NCI-H2196 (cell line): ENCODE data around the gene ZNHIT2.
"Not testable (repeated sequence)": the region's sequence is repeated elsewhere in the genome, so short reads cannot be mapped to it uniquely, and the experiment has no call there.

Experiments
- DNase-seq: peaks from one replicate; lab custom pipeline; 2025; ENCODE audit not compliant: unreplicated experiment; lab: John Stamatoyannopoulos, UW

Gene ZNHIT2

GRCh38 chr11:65120831-65121230 is 3.3 kb upstream of the ZNHIT2 start:
- no peak for DNase-seq

DNA sequence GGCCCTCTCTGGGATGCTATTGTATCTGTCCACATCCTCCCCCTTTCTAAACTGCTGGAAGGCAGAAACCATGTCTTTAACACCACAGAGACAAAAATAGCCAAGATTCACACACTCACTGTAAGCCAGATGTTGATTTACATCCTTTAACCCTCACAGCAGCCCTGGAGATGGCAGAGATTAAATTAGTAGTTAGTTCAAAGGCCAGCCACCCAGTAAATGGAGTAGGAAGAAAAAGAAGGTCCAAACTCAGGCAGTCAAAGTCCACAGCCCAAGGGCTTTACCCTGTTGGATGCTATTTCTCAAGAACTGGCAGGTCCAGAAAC is 2.1 kb upstream of the ZNHIT2 start:
- DNase-seq = no peak

- DNase-seq = not testable (repeated sequence)
These were observed 1.6 kb upstream of the ZNHIT2 start for GRCh38 chr11:65118891-65119669.

DNA sequence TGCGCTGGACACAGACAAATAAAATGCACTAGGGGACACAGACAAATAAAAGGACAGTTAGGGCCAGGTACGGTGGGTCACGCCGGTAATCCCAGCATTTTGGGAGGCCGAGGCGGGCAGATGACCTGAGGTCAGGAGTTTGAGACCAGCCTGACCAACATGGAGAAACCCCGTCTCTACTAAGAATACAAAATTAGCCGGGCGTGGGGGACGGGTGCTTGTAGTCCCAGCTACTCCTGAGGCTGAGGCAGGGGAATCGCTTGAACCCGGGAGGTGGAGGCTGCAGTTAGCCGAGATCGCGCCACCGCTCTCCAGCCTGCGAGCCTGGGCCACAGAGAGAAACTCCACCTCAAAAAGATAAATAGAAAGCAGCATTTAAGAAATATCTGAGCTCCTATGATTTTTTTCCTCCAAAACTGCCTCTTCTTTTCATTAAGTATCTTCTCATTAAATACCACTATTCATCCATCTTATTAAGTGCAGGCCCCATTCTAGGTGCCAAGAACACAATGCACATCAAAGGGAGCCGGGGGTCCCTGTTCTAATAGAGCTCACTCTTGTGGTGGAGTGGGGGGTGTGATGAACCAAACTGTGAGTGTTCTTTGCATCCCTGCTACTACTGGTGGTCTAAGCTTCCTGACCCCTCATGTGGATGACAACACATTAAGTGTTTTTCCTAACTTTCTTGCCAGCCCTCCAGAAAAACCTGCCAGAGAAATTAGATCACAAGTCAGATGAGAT is 766 bp upstream of the ZNHIT2 start:
- DNase-seq = no peak

- DNase-seq = peak; percentile 38
These were observed 913 bp downstream of the ZNHIT2 start for GRCh38 chr11:65116370-65117205.

- no peak for DNase-seq
These were observed 2.0 kb downstream of the ZNHIT2 start for GRCh38 chr11:65115361-65116082.

DNA sequence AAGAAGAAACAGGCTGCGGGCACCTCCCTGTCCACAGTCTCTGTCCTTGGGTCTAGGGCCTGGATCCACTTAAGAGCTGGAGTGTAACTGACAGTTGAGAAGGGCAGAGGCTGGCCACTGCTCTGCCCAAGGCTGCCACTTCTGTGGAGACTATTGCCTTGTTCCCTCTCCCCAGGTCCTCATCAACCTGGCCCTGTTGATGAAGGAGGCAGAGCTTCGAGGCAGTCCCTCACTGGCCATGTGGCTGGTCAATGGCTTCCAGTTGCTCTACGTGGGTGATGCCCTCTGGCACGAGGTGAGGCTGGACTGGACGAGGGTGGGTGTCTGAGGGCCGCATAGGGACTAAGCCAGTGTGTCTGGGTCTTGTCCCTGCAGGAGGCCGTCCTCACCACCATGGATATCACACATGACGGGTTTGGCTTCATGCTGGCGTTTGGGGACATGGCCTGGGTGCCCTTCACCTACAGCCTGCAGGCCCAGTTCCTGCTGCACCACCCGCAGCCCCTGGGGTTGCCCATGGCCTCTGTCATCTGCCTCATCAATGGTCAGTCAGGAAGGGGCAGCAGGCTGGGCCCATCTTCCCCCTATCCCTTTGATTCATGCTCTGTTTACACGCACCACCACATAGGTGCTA is 2.8 kb downstream of the ZNHIT2 start:
- no peak for DNase-seq

DNA sequence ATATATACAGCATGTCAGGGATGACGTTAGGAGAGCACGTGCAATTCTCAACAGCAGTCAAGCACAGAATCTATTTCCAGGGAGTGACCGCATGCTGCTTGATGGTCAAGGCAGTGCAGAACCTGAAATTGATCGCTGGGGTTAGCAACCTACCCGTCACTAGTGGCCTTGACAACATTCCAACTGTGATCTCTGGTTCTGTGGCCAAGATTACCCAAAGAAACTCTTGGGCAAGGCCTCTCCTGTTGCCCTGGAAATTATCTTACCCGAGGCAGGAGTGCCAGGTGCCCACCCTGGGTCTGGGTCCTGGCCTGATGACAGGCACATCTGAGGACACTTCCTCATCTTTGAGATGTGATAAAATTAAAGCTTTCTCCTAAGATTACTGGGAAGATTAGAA is 3.7 kb downstream of the ZNHIT2 start:
- no peak for DNase-seq

DNA sequence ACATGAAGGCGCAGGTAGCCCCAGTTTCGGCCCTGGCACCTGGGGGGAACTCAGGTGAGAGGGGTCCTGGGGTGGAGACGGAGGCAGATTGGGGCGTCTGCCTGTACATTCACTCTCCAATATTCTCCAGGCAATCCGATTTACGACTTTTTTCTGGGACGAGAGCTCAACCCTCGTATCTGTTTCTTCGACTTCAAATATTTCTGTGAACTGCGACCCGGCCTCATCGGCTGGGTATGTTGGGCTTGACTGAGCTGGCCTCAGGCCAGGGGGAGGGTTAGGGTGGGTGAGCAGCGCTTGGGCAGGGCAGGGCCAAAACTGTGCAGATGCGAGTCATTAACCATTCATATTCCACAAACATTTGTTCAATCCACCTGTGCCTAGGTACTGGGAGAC is 4.1 kb downstream of the ZNHIT2 start:
- DNase-seq = no peak

DNA sequence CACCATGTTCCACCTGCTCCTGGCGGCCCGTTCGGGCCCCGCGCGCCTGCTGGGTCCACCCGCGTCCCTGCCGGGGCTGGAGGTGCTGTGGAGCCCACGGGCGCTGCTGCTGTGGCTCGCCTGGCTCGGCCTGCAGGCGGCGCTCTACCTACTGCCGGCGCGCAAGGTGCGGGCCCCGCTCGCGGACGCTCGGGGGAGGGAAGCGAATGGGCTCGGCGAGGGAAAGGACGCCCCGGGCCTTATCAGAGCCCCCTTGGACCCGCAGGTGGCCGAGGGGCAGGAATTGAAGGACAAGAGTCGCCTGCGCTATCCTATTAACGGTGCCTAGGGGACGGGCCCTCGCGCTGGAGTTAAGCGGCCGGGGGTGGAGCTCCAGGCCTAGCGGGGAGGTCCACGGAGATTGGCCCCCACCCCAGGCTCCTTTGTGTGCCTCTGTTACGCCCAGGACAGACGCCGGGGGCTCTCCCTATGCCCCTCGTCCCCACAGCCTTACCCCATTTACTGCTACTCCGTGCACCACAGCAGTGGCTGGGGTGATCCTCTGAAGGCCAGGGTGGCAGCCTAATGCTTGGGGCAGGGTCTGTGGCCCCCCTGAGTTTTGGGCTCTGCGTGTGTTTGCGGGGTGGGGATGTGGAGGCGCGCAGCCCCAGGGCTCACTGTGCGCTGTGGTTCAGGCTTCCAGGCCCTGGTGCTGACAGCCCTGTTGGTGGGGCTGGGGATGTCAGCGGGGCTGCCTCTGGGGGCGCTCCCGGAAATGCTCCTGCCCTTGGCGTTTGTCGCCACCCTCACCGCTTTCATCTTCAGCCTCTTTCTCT is 4.7 kb downstream of the ZNHIT2 start:
- DNase-seq = peak; percentile 69

GRCh38 chr11:65111744-65112545 is 5.6 kb downstream of the ZNHIT2 start, which contains the start of gene TM7SF2:
Gene TM7SF2, plus strand, starts transcription at chr11:65111872. Its CDS starts 144 bp downstream, at chr11:65112016.
- peak; percentile 97 for DNase-seq

- no peak for DNase-seq
These were observed 6.2 kb downstream of the ZNHIT2 start for GRCh38 chr11:65111159-65111743.

DNA sequence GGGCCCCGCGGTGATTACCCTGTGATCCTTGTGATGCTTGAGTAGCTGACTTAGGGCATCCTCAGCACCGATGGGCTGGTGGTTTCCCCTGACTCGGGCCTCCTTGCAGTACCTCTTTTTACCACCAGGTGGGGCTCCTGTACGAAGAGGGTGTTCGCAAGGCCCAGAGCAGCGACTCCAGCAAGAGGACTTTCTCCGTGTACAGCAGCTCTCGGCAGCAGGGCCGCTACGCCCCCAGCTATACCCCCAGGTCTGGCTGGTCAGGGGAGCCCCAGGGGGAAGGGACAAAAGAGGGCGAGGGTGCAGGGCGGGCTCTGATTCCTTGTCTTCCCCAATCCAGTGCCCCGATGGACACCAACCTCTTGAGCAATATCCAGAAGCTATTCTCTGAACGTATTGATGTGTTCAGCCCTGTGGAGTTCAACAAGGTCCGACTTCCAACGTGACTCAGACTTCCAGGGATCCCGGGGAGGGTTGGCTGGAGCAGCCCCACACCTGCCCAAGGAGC is 7.1 kb downstream of the ZNHIT2 start:
- DNase-seq = peak; percentile 93

GRCh38 chr11:65109231-65110198 is 8.0 kb downstream of the ZNHIT2 start:
- no peak for DNase-seq

DNA sequence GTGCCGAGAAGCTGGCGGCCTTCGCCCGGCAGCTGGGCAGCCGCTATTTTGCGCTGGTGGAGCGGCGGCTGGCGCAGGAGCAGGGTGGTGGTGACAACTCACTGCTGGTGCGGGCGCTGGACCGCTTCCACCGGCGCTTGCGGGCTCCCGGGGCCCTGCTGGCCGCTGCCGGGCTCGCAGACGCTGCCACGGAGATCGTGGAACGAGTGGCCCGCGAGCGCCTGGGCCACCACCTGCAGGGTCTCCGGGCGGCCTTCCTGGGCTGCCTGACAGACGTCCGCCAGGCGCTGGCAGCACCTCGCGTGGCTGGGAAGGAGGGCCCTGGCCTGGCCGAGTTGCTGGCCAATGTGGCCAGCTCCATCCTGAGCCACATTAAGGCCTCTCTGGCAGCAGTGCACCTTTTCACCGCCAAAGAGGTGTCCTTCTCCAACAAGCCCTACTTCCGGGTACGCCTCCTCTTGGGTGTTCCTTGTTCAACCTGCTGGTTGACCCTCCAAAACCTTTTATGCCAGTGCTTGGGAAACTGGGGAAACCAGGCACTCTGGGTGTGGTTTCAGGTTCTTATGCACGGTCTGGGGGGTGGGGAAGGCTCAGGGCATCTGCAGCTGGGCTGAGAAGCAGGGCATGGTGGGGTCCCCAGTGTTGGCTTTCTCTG is 8.9 kb downstream of the ZNHIT2 start:
- no peak for DNase-seq

DNA sequence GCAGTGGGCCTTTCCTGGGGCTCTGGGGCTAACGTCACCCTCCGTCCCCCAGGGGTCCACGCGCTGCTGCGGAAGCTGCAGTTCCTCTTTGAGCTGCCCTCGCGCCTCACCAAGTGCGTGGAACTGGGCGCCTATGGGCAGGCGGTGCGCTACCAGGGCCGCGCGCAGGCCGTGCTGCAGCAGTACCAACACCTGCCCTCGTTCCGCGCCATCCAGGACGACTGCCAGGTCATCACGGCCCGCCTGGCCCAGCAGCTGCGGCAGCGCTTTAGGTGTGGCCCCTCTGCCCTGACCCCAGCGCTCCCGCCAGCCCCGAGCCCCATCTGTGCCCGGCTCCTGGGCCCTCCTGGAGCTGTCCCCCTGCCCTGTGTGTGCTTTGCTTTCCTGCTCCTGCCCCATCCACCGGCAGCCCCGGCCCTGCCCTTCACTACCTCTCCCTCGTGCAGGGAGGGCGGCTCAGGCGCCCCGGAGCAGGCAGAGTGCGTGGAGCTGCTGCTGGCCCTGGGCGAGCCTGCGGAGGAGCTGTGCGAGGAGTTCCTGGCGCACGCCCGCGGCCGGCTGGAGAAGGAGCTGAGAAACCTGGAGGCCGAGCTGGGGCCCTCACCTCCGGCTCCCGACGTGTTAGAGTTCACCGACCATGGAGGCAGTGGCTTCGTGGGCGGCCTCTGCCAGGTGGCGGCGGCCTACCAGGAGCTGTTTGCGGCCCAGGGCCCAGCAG is 9.6 kb downstream of the ZNHIT2 start:
- DNase-seq = no peak
